Endodermal cell (in vitro differentiated cells): ENCODE measurements around the gene OR4D1. TPM values are rescaled to one million over a fixed set of nuclear protein-coding genes. Genes with fewer than 3 reads are reported as not detected.

ENCODE experiments used
- DNase-seq: peaks from one replicate; pipeline ENCODE4 v3.0.0-alpha.2; 2017
- H3K27ac ChIP-seq: 2 replicates; pipeline ENCODE4 v1.5.1; 2013; ENCODE audit warnings: mild to moderate bottlenecking, low read depth, low read length, moderate library complexity
- H3K27me3 ChIP-seq: 2 replicates; pipeline ENCODE4 v1.6.1; 2013; ENCODE audit warnings: mild to moderate bottlenecking, low read length, moderate library complexity; ENCODE audit not compliant: insufficient read depth, control insufficient read depth, poor library complexity, severe bottlenecking
- H3K36me3 ChIP-seq: 2 replicates; pipeline ENCODE4 v1.7.0; 2013; ENCODE audit warnings: mild to moderate bottlenecking, low read length, moderate library complexity; ENCODE audit not compliant: control insufficient read depth, insufficient read depth
- H3K4me1 ChIP-seq: one replicate; pipeline ENCODE4 v1.7.0; 2013; ENCODE audit warnings: low read length; ENCODE audit not compliant: control insufficient read depth, insufficient read depth
- H3K4me3 ChIP-seq: 2 replicates; pipeline ENCODE4 v1.5.1; 2013; ENCODE audit warnings: mild to moderate bottlenecking, low read length, moderate library complexity
- H3K9ac ChIP-seq: 2 replicates; pipeline ENCODE4 v1.6.1; 2013; ENCODE audit warnings: mild to moderate bottlenecking, low read length, moderate library complexity; ENCODE audit not compliant: poor library complexity, severe bottlenecking; ENCODE audit errors: extremely low read depth
- H3K9me3 ChIP-seq: 2 replicates; pipeline ENCODE4 v1.6.1; 2013; ENCODE audit warnings: mild to moderate bottlenecking, low read length, moderate library complexity; ENCODE audit not compliant: control insufficient read depth
- H3K27ac Mint-ChIP-seq: 2 replicates; pipeline ENCODE4 v1.8.0; 2020; ENCODE audit warnings: mixed read lengths
- H3K27me3 Mint-ChIP-seq: 2 replicates; pipeline ENCODE4 v1.8.0; 2021; ENCODE audit warnings: mild to moderate bottlenecking, mixed read lengths; ENCODE audit not compliant: insufficient read depth
- H3K36me3 Mint-ChIP-seq: 2 replicates; pipeline ENCODE4 v1.8.0; 2020; ENCODE audit warnings: low read depth, mixed read lengths
- H3K4me1 Mint-ChIP-seq: 2 replicates; pipeline ENCODE4 v1.8.0; 2020; ENCODE audit warnings: mixed read lengths
- H3K4me3 Mint-ChIP-seq: 2 replicates; pipeline ENCODE4 v1.8.0; 2020; ENCODE audit warnings: mild to moderate bottlenecking, moderate library complexity, mixed read lengths
- H3K9me3 Mint-ChIP-seq: 2 replicates; pipeline ENCODE4 v1.8.0; 2020; ENCODE audit warnings: mild to moderate bottlenecking, mixed read lengths
- WGBS, 2 experiments: methylation state at CpG; one replicate each; pipeline versions ENCODE4 v1.1.5 to v1.1.7; 2013; ENCODE audit warnings: missing lambda C conversion rate in 2 of 2, mixed read lengths in 1 of 2; ENCODE audit not compliant: insufficient coverage in 1 of 2, insufficient read length in 1 of 2; 5-methylcytosine and 5-hydroxymethylcytosine counted together
- total RNA-seq, 2 donors: library from RNA; stranded (reverse); fragmentation: NEBNext Ultra II Directional in 1 of 2; extraction: Animal tissue kit (Norgen Biotek cat#: 25700) in 1 of 2; gene quantifications; 2 replicates in 1 of 2; 3 replicates in 1 of 2; pipeline ENCODE4 v1.2.1, GENCODE V29; 2021
- TF ChIP-seq, protein P1 (sequence below): fragments of 200-600 bp; sonication (generic); conservative IDR thresholded peaks from 2 replicates; pipeline ENCODE4 v1.5.0; 2021; ENCODE audit warnings: antibody characterized with exemption, mild to moderate bottlenecking

Gene OR4D1
- total RNA-seq, 2 donors from 2014 or later, result 0.07 to 0.22 TPM

- Histone ChIP-seq H3K36me3 (no peaks in the 10 kb centered on the region), H3K9ac (no peak within 1 kb of the TSS), H3K27me3 (peaks cover 4% of the 10 kb centered on the region), H3K9me3 (no peaks in the 10 kb centered on the region), H3K4me3 (no peak within 1 kb of the TSS), H3K27ac (no peak within 1 kb of the TSS), H3K4me1 (no peaks in the 10 kb centered on the region)
- no peak within 1 kb of the TSS for H3K4me3 Mint-ChIP-seq
- peaks cover 26% of the 10 kb centered on the region for H3K27me3 Mint-ChIP-seq
- no peaks in the 10 kb centered on the region for H3K9me3 Mint-ChIP-seq
- DNase-seq, result no peak
- H3K36me3 Mint-ChIP-seq, result no peaks in the 10 kb centered on the region
- no peak within 1 kb of the TSS for H3K27ac Mint-ChIP-seq
- 73 to 92% methylated on average over 3 to 6 of the region's 6 CpGs for WGBS, 2 experiments
- TF ChIP-seq, protein P1, sequence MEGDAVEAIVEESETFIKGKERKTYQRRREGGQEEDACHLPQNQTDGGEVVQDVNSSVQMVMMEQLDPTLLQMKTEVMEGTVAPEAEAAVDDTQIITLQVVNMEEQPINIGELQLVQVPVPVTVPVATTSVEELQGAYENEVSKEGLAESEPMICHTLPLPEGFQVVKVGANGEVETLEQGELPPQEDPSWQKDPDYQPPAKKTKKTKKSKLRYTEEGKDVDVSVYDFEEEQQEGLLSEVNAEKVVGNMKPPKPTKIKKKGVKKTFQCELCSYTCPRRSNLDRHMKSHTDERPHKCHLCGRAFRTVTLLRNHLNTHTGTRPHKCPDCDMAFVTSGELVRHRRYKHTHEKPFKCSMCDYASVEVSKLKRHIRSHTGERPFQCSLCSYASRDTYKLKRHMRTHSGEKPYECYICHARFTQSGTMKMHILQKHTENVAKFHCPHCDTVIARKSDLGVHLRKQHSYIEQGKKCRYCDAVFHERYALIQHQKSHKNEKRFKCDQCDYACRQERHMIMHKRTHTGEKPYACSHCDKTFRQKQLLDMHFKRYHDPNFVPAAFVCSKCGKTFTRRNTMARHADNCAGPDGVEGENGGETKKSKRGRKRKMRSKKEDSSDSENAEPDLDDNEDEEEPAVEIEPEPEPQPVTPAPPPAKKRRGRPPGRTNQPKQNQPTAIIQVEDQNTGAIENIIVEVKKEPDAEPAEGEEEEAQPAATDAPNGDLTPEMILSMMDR, result no peak
- peaks cover 7% of the 10 kb centered on the region for H3K4me1 Mint-ChIP-seq
These were observed 44.4 kb downstream of the OR4D1 start, which contains the start of gene EPX for GRCh38 chr17:58192612-58193011. Gene EPX (plus strand): TSS chr17:58192726. CDS start chr17:58192847, 121 bp downstream.

- Histone ChIP-seq H3K9ac (no peak overlapping the region), H3K9me3 (no peaks in the 10 kb centered on the region), H3K36me3 (no peaks in the 10 kb centered on the region), H3K4me3 (no peak overlapping the region), H3K4me1 (no peaks in the 10 kb centered on the region), H3K27me3 (peaks cover 8% of the 10 kb centered on the region), H3K27ac (no peak overlapping the region)
- Mint-ChIP-seq H3K27ac (no peak overlapping the region), H3K4me1 (peaks cover 7% of the 10 kb centered on the region), H3K4me3 (no peak overlapping the region), H3K36me3 (no peaks in the 10 kb centered on the region), H3K27me3 (peaks cover 34% of the 10 kb centered on the region), H3K9me3 (no peaks in the 10 kb centered on the region)
- TF ChIP-seq, protein P1, result peak; percentile 57
- WGBS, 2 experiments, result 84 to 92% methylated on average over 5 to 18 of the region's 18 CpGs
- DNase-seq, result peak; percentile 83
These were observed 45.6 kb downstream of the OR4D1 start for GRCh38 chr17:58193641-58194255.

- Histone ChIP-seq H3K4me3 (no peak overlapping the region), H3K4me1 (no peaks in the 10 kb centered on the region), H3K36me3 (no peaks in the 10 kb centered on the region), H3K27ac (no peak overlapping the region), H3K9me3 (no peaks in the 10 kb centered on the region), H3K27me3 (peaks cover 10% of the 10 kb centered on the region), H3K9ac (no peak overlapping the region)
- no peaks in the 10 kb centered on the region for H3K9me3 Mint-ChIP-seq
- no peak for DNase-seq
- WGBS, 2 experiments, result 82 to 100% methylated on average over 1 to 5 of the region's 5 CpGs
- H3K4me1 Mint-ChIP-seq, result peaks cover 7% of the 10 kb centered on the region
- TF ChIP-seq, protein P1, result no peak
- peaks cover 31% of the 10 kb centered on the region for H3K27me3 Mint-ChIP-seq
- no peak overlapping the region for H3K4me3 Mint-ChIP-seq
- H3K27ac Mint-ChIP-seq, result no peak overlapping the region
- H3K36me3 Mint-ChIP-seq, result no peaks in the 10 kb centered on the region
These were observed 47.4 kb downstream of the OR4D1 start for GRCh38 chr17:58195518-58196123.
